HepG2 (cell line): ENCODE results near the gene SEZ6. TPM values are rescaled to one million over a fixed set of nuclear protein-coding genes. Genes with fewer than 3 reads are reported as not detected.

ENCODE experiments used
- ATAC-seq: fragments of 200-7000 bp; cut with Tn5 transposase; 3 replicates; pipeline ENCODE4 v1.9.1; 2020; ENCODE audit warnings: mild to moderate bottlenecking, moderate library complexity
- BruUV-seq: library from RNA; stranded (reverse); fragments of 400-500 nt; replicated peaks from 2 replicates; lab custom pipeline; 2021; lab: Mats Ljungman, UMichigan
- CTCF ChIA-PET: fragments of 300-600 bp; formaldehyde crosslinking; extraction: SDS; loops from one replicate; lab custom pipeline; 2021; ENCODE audit warnings: low total read pairs, inconsistent platforms, low intra/inter-chr PET ratio; lab: Yijun Ruan, JAX
- POLR2A ChIA-PET: fragments of 350-600 bp; sonication (Branson Sonifier 250); formaldehyde crosslinking; loops from one replicate; lab custom pipeline; 2020; ENCODE audit warnings: antibody characterized with exemption, inconsistent platforms; lab: Yijun Ruan, JAX
- DNase-seq: peaks from one replicate; pipeline ENCODE4 v3.0.0-alpha.2; 2015; ENCODE audit warnings: low spot score
- FAIRE-seq: peaks from 3 replicates; lab custom pipeline; 2011; peaks lifted over from hg19 to GRCh38; lab: Jason Lieb, UNC
- H2AFZ ChIP-seq: one replicate; pipeline ENCODE4 v1.6.1; 2011; ENCODE audit warnings: low read length, inconsistent platforms
- H3K27ac ChIP-seq: fragments of 300-600 bp; 3 replicates; pipeline ENCODE4 v1.8.0; 2011; ENCODE audit warnings: mixed run types, mild to moderate bottlenecking, mixed read lengths, low read length, inconsistent platforms; ENCODE audit not compliant: insufficient read depth; ENCODE audit errors: extremely low read length
- H3K27me3 ChIP-seq, 2 experiments: fragments of 200-600 bp in 1 of 2; 2 replicates in 1 of 2; 3 replicates in 1 of 2; pipeline versions ENCODE4 v1.6.0 to v1.8.0; 2011; ENCODE audit warnings: low read length in 2 of 2, mild to moderate bottlenecking in 2 of 2, moderate library complexity in 2 of 2, inconsistent platforms in 1 of 2; ENCODE audit not compliant: insufficient read depth in 2 of 2, control insufficient read depth in 1 of 2
- H3K36me3 ChIP-seq, 2 experiments: fragments of 200-600 bp in 1 of 2; replicated peaks in 1 of 2; 2 replicates in 1 of 2; 3 replicates in 1 of 2; pipeline versions ENCODE4 v1.5.1 to v1.8.0; 2011; ENCODE audit warnings: low read length in 2 of 2, inconsistent platforms in 1 of 2; ENCODE audit not compliant: insufficient read depth in 2 of 2, control insufficient read depth in 1 of 2
- H3K4me1 ChIP-seq: 2 replicates; pipeline ENCODE4 v1.5.1; 2012; ENCODE audit warnings: low read length, inconsistent platforms; ENCODE audit not compliant: insufficient read depth
- H3K4me2 ChIP-seq: 2 replicates; pipeline ENCODE4 v1.6.0; 2011; ENCODE audit warnings: low read depth, low read length, inconsistent platforms
- H3K4me3 ChIP-seq, 3 experiments: fragments of 200-600 bp in 1 of 3; sonication (generic), shearing (Covaris generic) in 1 of 3; replicated peaks in 1 of 3; 2 replicates each; pipeline ENCODE4 v1.5.1; 2011 to 2016; ENCODE audit warnings: low read length in 3 of 3, inconsistent platforms in 2 of 3, low read depth in 2 of 3, mild to moderate bottlenecking in 2 of 3, control low read depth in 1 of 3, mixed read lengths in 1 of 3; ENCODE audit not compliant: insufficient read depth in 1 of 3
- H3K79me2 ChIP-seq: one replicate; pipeline ENCODE4 v1.6.1; 2011; ENCODE audit warnings: low read length, inconsistent platforms; ENCODE audit not compliant: insufficient read depth
- H3K9ac ChIP-seq: 2 replicates; pipeline ENCODE4 v1.6.0; 2011; ENCODE audit warnings: mild to moderate bottlenecking, low read depth, low read length, inconsistent platforms; ENCODE audit not compliant: insufficient read depth
- H3K9me3 ChIP-seq: 2 replicates; pipeline ENCODE4 v1.5.1; 2012; ENCODE audit warnings: mild to moderate bottlenecking, low read length
- H4K20me1 ChIP-seq: 2 replicates; pipeline ENCODE4 v1.6.0; 2011; ENCODE audit warnings: inconsistent platforms, mild to moderate bottlenecking, low read length, moderate library complexity; ENCODE audit not compliant: insufficient read depth
- CENPX ChIP-seq: sonication (generic); formaldehyde crosslinking; IDR thresholded peaks from 2 replicates; pipeline ENCODE4 v1.9.0; 2021; ENCODE audit warnings: mild to moderate bottlenecking, missing genetic modification reagents, moderate library complexity
- HNF4G ChIP-seq, 2 experiments: sonication (generic) in 1 of 2; formaldehyde crosslinking in 1 of 2; IDR thresholded peaks; 2 replicates each; pipeline versions ENCODE4 v1.4.0 to v1.6.1; 2011 to 2020; ENCODE audit warnings: borderline replicate concordance in 2 of 2, low read depth in 2 of 2, mild to moderate bottlenecking in 2 of 2, low read length in 1 of 2, missing genetic modification reagents in 1 of 2, moderate library complexity in 1 of 2
- JUN ChIP-seq: sonication (generic); formaldehyde crosslinking; IDR thresholded peaks from 2 replicates; pipeline ENCODE4 v1.4.0; 2020; ENCODE audit warnings: mild to moderate bottlenecking, missing genetic modification reagents
- MYC ChIP-seq: sonication (generic); formaldehyde crosslinking; IDR thresholded peaks from 2 replicates; pipeline ENCODE4 v1.9.0; 2021; ENCODE audit warnings: missing genetic modification reagents, borderline replicate concordance
- PCBP2 ChIP-seq: fragments of 200-400 bp; formaldehyde crosslinking; optimal IDR thresholded peaks from 2 replicates; pipeline ENCODE3; 2018; ENCODE audit warnings: low read length, low read depth; ENCODE audit not compliant: poor library complexity, severe bottlenecking
- POLR2AphosphoS5 ChIP-seq: IDR thresholded peaks from 2 replicates; pipeline ENCODE4 v1.6.1; 2012; ENCODE audit warnings: low read depth, low read length
- SALL1 ChIP-seq: sonication (generic); formaldehyde crosslinking; IDR thresholded peaks from 2 replicates; pipeline ENCODE4 v1.8.0; 2022; ENCODE audit warnings: mild to moderate bottlenecking, missing genetic modification reagents
- SSRP1 ChIP-seq: IDR thresholded peaks from 2 replicates; pipeline ENCODE4 v1.6.1; 2016; ENCODE audit warnings: control low read depth
- ZFY ChIP-seq: sonication (generic); formaldehyde crosslinking; IDR thresholded peaks from 2 replicates; pipeline ENCODE4 v1.4.0; 2020; ENCODE audit warnings: missing genetic modification reagents
- ZNF121 ChIP-seq: sonication (generic); formaldehyde crosslinking; IDR thresholded peaks from 2 replicates; pipeline ENCODE4 v1.5.0; 2020; ENCODE audit warnings: mild to moderate bottlenecking, missing genetic modification reagents
- ZNF34 ChIP-seq: sonication (generic); formaldehyde crosslinking; IDR thresholded peaks from 2 replicates; pipeline ENCODE4 v1.4.0; 2020; ENCODE audit warnings: mild to moderate bottlenecking, missing genetic modification reagents, borderline replicate concordance
- ZNF484 ChIP-seq: sonication (generic); formaldehyde crosslinking; IDR thresholded peaks from 2 replicates; pipeline ENCODE4 v1.5.1; 2020; ENCODE audit warnings: mild to moderate bottlenecking, low read depth, missing genetic modification reagents, borderline replicate concordance
- ZNF577 ChIP-seq: sonication (generic); formaldehyde crosslinking; IDR thresholded peaks from 2 replicates; pipeline ENCODE4 v1.4.0; 2020; ENCODE audit warnings: mild to moderate bottlenecking, low read depth, missing genetic modification reagents, borderline replicate concordance
- WGBS: methylation state at CpG from one replicate; pipeline ENCODE4 v1.1.6; 2017; ENCODE audit warnings: low lambda C conversion rate; 5-methylcytosine and 5-hydroxymethylcytosine counted together
- in situ Hi-C: cut with HindIII; loops from 2 replicates; pipeline ENCODE4 v1.10.0; 2017; ENCODE audit warnings: low pct_unique_long_range_greater_than_20kb; ENCODE audit not compliant: extremely low pct_ligation_motif_present
- intact Hi-C: fragments of 100-400 bp; cut with micrococcal nuclease; formaldehyde crosslinking; loops from one replicate; pipeline ENCODE4 v1.10.0; 2022; ENCODE audit not compliant: unreplicated experiment
- polyA plus RNA-seq, 8 experiments: library from polyadenylated mRNA; depleted of rRNA in 3 of 8; stranded (reverse) in 7 of 8; unstranded in 1 of 8; fragments of >200 nt; fragmentation: Illumina TruSeq in 4 of 8; extraction: Trizol in 4 of 8; gene quantifications; 2 replicates each; pipeline versions ENCODE4 v1.2.1 to v1.2.3, GENCODE V29; 2011 to 2016; ENCODE audit warnings: low read depth in 4 of 8, missing spikeins in 1 of 8, mixed read lengths in 1 of 8; ENCODE audit not compliant: insufficient read depth in 1 of 8
- total RNA-seq, 5 experiments: library from RNA; depleted of rRNA; stranded (reverse); fragments of >200 nt; fragmentation: Illumina TruSeq; extraction: Trizol; gene quantifications; 2 replicates each; pipeline ENCODE4 v1.2.3, GENCODE V29; 2016; ENCODE audit warnings: low read depth in 1 of 5
- TF ChIP-seq, protein P1 (sequence below), 2 experiments: sonication (generic) in 1 of 2; formaldehyde crosslinking in 1 of 2; IDR thresholded peaks; 2 replicates each; pipeline versions ENCODE4 v1.6.1 to v1.9.0; 2014 to 2022; ENCODE audit warnings: antibody characterized with exemption in 1 of 2, borderline replicate concordance in 1 of 2, inconsistent platforms in 1 of 2, low read depth in 1 of 2, missing genetic modification reagents in 1 of 2
- TF ChIP-seq, protein P2 (sequence below): sonication (generic); formaldehyde crosslinking; IDR thresholded peaks from 2 replicates; pipeline ENCODE4 v1.5.0; 2020; ENCODE audit warnings: mild to moderate bottlenecking, missing genetic modification reagents

Gene SEZ6
- total and polyA plus RNA-seq, 2 of the 13 experiments (the other 11 are each of a cell fraction or from before 2014, with no cell fraction given): not detected

DNA sequence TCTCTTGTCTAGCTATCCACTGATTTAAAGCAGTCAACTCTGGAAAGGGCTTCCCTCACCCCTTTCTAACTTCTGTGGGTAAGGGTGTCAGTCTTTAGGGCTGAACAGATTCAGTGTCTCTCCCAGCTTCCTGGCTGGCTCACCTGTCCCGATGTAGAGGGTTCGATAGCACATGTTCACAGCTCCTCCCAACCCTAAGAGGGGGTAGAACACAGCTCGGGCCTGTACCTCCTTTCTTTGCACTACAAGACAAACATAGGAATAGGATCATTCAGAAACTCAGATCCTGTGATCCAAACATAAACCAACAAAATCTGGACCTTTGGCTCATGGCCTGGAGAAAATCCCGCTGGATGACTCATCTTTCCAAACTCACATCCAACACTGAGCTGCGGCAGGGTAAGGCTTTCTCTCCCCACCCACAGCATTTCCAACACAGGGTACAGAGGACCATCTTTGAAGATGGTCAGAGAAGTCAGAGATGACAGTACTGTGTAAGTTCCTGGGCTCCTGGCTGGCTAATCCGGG, 97.1 kb downstream of the SEZ6 start:
- ChIA-PET POLR2A (interaction anchor here (1.0 to 2.5 kb wide), 11 partner anchors 12 to 272 kb away, joined by 3 to 16 read pairs (median 4); partner anchors contain the start of genes FLOT2, MYO18A, PHF12 and PIPOX), CTCF (no interaction called here)
- FAIRE-seq (peak; percentile 97), DNase-seq (peak; percentile 86), ATAC-seq (peak; percentile 80)
- peaks cover 4% of the 10 kb centered on the region; the same call in 1 of the 2 replicates for H4K20me1 ChIP-seq
- intact Hi-C loops: loop anchor here (2.0 kb wide), 1 partner anchor 66 kb away; the partner anchor contains the start of gene FAM222B
- H3K4me1 ChIP-seq: peaks cover 63% of the 10 kb centered on the region
- no peak overlapping the region; a peak in 1 of 6 replicates for H3K4me3 ChIP-seq
- BruUV-seq: TSS peak; percentile 10
- no peaks in the 10 kb centered on the region for H3K79me2 ChIP-seq
- no peaks in the 10 kb centered on the region for H3K27me3 ChIP-seq
- no peaks in the 10 kb centered on the region for H3K9me3 ChIP-seq
- no peak overlapping the region for H2AFZ ChIP-seq
- H3K9ac ChIP-seq: peak overlapping the region; percentile 44
- peak overlapping the region; percentile 50 for H3K4me2 ChIP-seq
- H3K36me3 ChIP-seq: peaks cover 28 to 70% of the 10 kb centered on the region in 2 experiments
- peak overlapping the region; percentile 70 for H3K27ac ChIP-seq
- 8% methylated on average over 5 of the region's 6 CpGs for WGBS
- in situ Hi-C loops: no loop called here
- no peak for TF ChIP-seq CENPX (CRISPR knock-in tag)
- peak; percentile 90 for TF ChIP-seq ZNF121
- no peak for TF ChIP-seq ZNF577
- TF ChIP-seq JUN: peak; percentile 70
- TF ChIP-seq PCBP2: no peak
- no peak for TF ChIP-seq ZNF484 (CRISPR knock-in tag)
- TF ChIP-seq POLR2AphosphoS5: no peak
- peak; percentile 66; the same call in 1 of the 2 replicates for TF ChIP-seq MYC (CRISPR knock-in tag)
- TF ChIP-seq, protein P1, sequence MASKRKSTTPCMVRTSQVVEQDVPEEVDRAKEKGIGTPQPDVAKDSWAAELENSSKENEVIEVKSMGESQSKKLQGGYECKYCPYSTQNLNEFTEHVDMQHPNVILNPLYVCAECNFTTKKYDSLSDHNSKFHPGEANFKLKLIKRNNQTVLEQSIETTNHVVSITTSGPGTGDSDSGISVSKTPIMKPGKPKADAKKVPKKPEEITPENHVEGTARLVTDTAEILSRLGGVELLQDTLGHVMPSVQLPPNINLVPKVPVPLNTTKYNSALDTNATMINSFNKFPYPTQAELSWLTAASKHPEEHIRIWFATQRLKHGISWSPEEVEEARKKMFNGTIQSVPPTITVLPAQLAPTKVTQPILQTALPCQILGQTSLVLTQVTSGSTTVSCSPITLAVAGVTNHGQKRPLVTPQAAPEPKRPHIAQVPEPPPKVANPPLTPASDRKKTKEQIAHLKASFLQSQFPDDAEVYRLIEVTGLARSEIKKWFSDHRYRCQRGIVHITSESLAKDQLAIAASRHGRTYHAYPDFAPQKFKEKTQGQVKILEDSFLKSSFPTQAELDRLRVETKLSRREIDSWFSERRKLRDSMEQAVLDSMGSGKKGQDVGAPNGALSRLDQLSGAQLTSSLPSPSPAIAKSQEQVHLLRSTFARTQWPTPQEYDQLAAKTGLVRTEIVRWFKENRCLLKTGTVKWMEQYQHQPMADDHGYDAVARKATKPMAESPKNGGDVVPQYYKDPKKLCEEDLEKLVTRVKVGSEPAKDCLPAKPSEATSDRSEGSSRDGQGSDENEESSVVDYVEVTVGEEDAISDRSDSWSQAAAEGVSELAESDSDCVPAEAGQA (IDR thresholded peaks at IDR 0.05; ENCODE audit: low read depth): no peak
- TF ChIP-seq, protein P1 (CRISPR knock-in tag; IDR thresholded peaks at IDR 0.05; ENCODE audit: borderline replicate concordance): no peak
- TF ChIP-seq, protein P2, sequence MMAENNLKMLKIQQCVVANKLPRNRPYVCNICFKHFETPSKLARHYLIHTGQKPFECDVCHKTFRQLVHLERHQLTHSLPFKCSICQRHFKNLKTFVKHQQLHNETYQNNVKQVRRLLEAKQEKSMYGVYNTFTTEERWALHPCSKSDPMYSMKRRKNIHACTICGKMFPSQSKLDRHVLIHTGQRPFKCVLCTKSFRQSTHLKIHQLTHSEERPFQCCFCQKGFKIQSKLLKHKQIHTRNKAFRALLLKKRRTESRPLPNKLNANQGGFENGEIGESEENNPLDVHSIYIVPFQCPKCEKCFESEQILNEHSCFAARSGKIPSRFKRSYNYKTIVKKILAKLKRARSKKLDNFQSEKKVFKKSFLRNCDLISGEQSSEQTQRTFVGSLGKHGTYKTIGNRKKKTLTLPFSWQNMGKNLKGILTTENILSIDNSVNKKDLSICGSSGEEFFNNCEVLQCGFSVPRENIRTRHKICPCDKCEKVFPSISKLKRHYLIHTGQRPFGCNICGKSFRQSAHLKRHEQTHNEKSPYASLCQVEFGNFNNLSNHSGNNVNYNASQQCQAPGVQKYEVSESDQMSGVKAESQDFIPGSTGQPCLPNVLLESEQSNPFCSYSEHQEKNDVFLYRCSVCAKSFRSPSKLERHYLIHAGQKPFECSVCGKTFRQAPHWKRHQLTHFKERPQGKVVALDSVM (CRISPR knock-in tag): no peak
- TF ChIP-seq SSRP1: 0 out of 2 replicates have a peak, but pooled peaks have one; percentile 76
- peak; percentile 73 for TF ChIP-seq ZFY (CRISPR knock-in tag)
- TF ChIP-seq ZNF34: no peak
- TF ChIP-seq HNF4G (IDR thresholded peaks at IDR 0.05; ENCODE audit: borderline replicate concordance, low read depth, low read length): no peak; the same call in 1 of the 2 replicates
- no peak for TF ChIP-seq HNF4G (CRISPR knock-in tag; IDR thresholded peaks at IDR 0.05; ENCODE audit: borderline replicate concordance, low read depth)
- peak; percentile 44; the same call in 1 of the 2 replicates for TF ChIP-seq SALL1 (CRISPR knock-in tag)
